Adipose tissue (tissue), 3 donors: Measurements from ENCODE around the gene GOLM1. TPM values are rescaled to one million over a fixed set of nuclear protein-coding genes. Genes with fewer than 3 reads are reported as not detected.

Experiments
- H3K27ac ChIP-seq: one replicate; pipeline ENCODE4 v1.5.1; 2013; ENCODE audit warnings: low read depth, low read length
- WGBS, 3 donors: extraction: QIAGEN DNeasy Blood & Tissue Kit; methylation state at CpG; one replicate each; pipeline ENCODE4 v1.1.7; 2013; 5-methylcytosine and 5-hydroxymethylcytosine counted together
- polyA plus RNA-seq, 3 donors: library from polyadenylated mRNA; stranded (reverse); fragments of 200-250 nt; gene quantifications; one replicate each; pipeline ENCODE4 v1.2.3, GENCODE V29; 2013
- donor health status: healthy with polysubstance abuse.
- donor health status: Bipolar disorder and iron deficiency.
- donor health status: healthy.

The GOLM1 gene
- polyA plus RNA-seq, 3 donors, result 17.0 to 21.9 (median 17.0) TPM

DNA sequence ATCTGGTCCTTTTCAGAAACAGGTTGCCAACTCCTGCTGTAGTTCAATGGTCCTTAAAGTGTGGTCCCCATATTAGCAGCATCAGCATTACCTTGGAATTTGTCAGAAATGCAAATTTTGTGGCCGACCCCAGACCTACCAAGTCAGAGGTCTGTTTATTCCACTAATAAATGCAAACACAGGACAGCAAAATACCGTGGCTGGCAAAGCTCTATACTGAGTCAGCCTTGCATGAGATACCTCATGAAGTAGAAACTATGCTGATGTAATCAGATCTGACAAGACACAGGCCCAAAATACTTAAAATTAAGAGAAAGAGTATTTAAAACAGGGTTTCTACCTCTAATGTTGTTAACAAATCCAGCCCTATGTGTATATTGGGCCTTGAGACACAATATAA is 3.0 kb downstream of the GOLM1 start:
- WGBS, 3 donors, result 74 to 84% (median 80%) methylated on average over 2 of the region's 2 CpGs
- H3K27ac ChIP-seq, result no peak overlapping the region

DNA sequence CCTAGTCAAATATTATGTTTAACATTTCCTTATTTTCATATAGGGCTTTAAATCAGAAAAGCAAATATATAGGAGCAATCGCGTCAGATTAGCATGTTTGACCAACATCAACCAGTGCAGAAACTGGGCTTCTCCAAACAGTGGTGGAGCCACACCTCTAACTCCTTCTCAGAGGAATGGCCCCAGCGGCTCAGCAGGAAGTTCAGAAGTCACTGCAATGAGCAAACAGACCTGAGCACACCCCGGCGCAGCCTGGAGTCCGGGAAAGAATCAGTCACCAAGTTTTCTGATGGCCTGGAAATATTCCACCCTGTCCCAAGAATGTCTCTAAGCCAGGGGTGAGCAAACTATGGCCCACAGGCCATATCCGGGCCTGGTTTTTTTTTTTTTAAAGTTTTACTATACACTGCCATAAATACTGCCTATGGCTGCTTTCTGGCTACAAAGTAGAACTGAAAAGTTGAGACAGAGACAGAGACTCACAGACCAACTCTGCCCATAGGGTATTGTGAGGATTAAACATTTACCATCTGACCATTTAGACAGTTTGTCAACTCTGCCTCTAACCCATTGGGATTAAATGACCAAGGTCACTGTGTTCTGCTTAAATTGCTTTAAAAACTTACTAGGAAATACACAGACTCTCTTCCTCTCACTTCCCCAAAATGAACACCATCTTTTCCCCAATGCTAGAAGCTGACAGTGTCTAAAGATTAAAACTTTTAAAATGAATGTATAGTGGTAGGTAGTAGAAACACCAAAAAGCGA is 5.4 kb downstream of the GOLM1 start:
- no peak overlapping the region for H3K27ac ChIP-seq
- WGBS, 3 donors, result 29 to 71% (median 62%) methylated on average over 8 of the region's 8 CpGs

DNA sequence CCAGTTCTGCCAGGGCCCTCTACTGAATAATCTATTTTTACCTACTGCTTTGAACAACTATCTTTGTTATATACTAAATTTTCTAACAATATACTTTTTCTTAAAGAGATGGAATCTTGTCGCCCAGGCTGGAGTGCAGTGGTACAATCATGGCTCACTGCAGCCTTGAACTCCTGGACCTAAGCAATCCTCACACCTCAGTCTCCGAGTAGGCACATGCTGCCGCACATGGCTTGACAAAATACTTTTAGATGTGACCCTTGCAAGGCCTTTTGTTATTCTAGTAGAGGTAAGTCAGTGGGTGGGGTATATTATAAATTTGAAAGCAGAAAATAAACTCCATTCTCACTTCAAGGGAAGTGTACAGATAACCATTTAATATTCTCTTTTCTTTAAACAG is 7.9 kb downstream of the GOLM1 start:
- no peak overlapping the region for H3K27ac ChIP-seq
- WGBS, 3 donors, result 96 to 99% (median 97%) methylated on average over 3 of the region's 3 CpGs

DNA sequence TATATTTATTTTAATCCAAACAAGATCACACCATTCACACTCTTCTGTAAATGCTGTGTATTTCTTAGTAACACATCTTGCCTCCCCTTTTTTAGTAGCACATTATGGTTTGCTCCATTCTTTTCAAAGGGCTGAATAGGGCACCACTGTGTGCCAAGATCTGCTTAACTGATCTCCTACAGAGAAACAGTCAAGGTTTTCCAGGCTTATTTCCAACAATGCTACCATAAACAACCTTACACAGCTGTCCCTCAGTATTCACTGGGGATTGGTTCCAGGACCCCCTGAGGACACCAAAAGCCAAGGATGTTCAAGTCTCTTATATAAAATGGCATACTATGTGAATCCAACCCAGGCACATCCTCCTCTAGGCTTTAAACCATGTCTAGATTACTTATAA is 16.5 kb downstream of the GOLM1 start:
- H3K27ac ChIP-seq, result no peak overlapping the region

DNA sequence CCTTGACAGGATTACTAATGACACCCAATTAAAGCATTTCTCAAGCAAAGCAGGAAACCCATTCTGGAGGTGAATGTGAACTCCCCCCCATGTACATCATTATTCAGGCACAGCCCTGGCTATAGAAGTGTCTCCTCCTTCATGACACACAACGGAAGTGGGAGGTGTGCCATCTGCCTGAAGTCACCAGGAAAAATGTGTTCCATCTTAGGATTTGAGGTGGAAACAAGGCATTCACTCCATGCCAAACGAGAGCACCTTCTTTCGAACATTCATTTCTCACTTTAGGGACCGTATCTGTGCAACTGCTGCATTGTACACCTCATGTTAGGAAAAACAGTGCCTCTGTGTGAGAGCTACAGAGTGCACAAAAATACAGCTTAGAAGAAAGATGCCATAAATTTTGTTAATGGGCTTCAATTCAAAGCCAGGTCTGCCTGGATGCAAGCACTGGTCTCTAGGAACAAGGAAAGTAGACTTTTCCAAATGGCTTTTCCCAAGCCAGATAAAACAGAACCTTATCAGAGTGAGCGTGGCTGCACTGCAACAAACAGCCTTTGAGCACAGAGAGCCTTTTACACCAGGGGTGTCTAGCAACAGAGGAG is 19.4 kb downstream of the GOLM1 start:
- no peak overlapping the region for H3K27ac ChIP-seq
- WGBS, 3 donors, result 52 to 77% (median 61%) methylated on average over 5 of the region's 5 CpGs

DNA sequence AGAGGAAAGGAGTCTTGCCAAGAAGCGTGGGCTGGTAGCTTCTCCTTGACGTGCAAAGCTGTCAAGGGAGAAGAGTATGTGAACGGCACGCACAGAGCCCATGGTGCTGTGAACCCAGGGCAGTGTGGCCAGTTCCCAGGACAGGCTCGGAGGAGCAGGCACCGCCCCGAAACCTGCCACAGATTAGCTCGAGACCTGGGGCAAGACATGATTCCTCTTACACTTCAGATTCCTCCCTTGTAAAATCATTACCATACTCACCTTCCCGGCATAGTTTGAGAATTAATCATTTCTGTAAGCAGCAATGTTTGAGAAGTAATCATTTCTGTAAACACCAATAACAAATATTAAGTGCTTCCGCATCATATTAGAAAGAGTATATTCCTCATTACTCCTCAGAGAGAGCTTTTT is 19.9 kb downstream of the GOLM1 start:
- WGBS, 3 donors, result 71 to 80% (median 79%) methylated on average over 10 of the region's 10 CpGs
- H3K27ac ChIP-seq, result no peak overlapping the region

DNA sequence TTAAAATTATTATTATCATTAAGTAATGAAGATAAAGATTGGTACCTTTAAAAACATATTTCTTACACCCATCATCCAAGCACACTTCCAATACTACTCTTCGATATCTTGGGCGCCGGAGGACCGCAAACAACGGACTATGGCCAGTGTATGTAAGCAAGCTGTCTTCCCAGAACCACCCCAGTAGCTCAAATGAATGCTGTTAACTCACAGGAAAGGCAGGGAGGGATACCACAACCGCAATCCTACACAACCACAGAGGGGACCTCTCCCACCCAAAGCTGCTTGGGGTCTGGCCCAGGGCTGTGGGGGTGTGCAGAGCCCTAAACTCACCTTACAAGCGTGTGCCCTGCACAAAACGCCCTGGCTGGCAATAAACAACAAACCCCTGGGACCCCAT is 20.6 kb downstream of the GOLM1 start:
- H3K27ac ChIP-seq, result no peak overlapping the region
- WGBS, 3 donors, result 93 to 97% (median 97%) methylated on average over 8 of the region's 8 CpGs

DNA sequence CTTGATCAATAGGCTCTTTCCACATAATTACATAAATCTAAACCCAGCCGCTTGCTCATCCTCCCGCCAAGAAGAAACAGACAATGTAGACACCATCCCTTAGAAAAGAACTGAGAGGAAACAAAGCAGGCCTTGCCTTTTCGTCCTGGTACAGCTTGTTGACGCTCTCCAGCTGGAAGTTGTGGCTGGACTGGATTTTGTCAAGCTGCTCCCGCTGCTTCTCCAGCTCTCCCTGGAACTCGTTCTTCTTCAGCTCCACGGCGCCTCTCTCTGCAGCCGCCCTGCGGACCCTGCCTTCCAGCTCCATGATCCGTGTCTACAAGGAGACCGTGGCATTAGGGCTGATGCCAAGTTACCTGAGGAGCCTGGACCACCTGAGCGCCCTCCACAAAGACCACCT is 22.1 kb downstream of the GOLM1 start:
- WGBS, 3 donors, result 78 to 90% (median 81%) methylated on average over 13 of the region's 13 CpGs
- H3K27ac ChIP-seq, result no peak overlapping the region

DNA sequence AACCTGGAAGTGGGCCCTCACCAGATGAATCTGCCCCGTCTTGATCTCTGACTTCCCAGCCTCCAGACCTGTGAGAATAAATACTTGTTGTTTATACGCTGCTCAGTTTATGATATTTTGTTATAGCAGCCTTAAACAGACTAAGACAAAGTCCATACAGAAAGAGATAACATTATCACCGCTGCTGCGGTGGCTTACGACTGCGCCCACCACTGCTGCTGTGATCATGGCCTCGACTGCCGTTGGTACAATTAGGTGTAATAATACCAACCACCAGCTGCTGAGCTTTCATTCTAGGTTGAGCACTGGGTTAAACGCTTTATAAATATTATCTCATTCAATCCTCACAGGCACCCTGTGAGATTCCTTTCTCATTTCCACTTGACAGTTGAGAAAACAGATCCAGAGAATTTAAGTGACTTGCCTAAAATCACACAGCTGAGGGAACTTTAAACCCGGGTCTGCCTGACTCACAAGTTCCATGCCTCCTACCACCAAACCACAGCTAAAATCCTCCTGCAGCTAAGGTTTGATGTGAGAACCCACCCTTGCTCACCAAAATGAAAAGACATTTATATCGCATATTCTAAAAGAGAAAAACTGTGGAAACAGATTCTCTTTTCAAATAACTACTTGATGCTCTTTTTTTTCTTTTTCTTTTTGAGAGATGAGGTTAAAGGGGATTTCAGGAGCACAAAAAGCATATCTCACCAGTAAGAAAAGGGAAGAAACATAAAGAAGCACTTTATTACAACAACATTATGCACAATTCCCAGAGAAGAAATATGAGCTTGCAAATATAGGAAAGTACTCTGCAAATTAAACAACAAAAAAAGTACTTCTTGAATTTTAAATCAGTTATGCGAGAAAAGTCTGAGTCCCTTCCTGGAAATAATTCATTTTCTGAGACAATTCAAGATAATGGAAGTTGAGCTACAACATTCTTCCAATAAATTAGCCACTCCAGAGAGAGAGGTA is 23.9 kb downstream of the GOLM1 start:
- 93 to 95% (median 93%) methylated on average over 12 of the region's 12 CpGs for WGBS, 3 donors
- no peak overlapping the region for H3K27ac ChIP-seq

DNA sequence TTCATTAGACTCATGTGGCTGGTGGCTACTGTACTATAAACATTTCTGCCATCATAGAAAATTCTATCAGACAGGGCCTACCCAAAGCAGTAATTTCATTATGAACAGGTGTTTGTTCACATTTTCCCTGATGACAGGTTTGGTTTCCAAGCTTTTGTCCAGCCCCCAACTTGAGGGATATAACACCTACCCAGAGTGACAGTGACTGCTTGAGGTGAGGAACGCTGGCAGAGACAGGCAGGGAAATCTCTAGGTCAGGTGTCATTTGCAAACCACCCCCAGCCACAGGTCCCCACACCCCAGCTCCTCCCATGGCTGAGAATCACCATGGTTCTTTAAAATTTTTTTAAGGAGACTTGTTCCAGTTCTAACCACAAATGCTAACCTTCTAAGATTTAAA is 25.5 kb downstream of the GOLM1 start:
- H3K27ac ChIP-seq, result no peak overlapping the region
- 77 to 85% (median 82%) methylated on average over 1 of the region's 1 CpG for WGBS, 3 donors

DNA sequence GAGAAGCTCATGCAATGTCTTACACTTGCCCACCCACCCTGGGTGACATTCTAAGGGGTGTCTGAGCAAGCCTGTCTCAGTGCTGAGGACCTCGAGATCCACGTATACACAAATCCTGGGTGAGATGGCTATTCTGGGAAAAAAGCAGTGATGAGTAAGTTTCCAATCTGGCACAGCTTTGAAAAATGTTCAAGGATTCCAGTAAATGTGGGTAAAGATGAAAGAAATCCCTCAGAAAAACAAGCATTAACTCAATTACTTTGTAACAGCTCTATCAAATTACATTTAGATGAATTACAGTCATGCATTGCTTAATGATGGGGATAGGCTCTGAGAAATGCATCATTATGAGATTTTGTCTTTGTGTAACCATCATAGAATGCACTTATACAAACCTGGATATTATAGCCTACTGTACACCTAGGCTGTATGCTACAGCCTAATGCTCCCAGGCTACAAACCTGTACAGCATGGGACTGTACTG is 26.9 kb downstream of the GOLM1 start:
- no peak overlapping the region for H3K27ac ChIP-seq
- WGBS, 3 donors, result 83 to 92% (median 84%) methylated on average over 2 of the region's 2 CpGs

DNA sequence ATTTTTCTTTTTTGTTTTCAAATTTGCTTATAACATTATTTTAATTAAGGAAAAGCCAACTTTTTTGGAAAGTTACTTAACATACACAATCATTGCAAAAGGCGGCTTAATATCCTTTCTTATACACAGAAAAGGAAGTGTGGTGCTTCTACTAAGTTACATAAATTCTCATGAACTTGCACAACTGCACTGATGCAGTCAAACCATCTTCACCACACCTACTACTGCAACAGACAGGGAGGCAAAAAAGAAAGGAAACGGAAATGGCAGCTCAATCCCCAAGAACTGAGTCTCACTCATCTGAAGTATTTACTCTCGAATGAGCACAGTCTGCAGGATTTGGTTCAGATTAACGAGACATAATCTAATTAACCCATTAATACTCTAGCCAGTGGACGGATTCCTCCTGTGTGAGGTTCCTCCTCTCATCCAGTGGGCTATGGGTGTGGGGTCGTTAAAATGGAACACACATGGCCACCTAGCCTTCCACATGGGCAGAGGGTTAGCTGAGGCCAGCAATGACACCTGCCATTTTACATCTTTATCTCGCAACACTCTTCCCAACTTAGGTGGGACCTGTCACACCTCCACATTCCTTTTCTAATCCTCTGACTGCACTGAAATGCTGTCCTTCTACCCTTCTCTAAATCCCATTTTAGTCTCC is 30.0 kb downstream of the GOLM1 start:
- 55 to 81% (median 67%) methylated on average over 7 of the region's 7 CpGs for WGBS, 3 donors
- no peak overlapping the region for H3K27ac ChIP-seq

DNA sequence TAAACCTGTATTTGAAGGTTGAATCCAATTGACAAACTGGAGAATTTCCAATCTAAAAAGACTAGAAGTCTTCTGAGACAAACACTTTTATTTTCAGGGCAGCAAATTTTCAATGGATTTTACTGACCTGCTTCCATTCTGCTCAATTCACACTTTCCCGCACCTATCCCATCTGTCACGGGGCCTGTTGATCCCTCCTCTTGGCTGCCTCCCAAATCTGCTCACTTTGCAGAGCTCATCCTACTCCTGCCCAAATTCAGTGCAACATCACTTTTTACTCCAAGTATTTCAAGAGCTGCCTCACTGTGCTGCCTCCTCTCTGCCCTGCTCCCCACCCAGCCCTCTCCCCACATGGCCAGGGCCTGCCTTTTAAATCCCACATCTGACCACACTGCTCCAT is 35.1 kb downstream of the GOLM1 start:
- H3K27ac ChIP-seq, result no peak overlapping the region
- WGBS, 3 donors, result 71 to 95% (median 84%) methylated on average over 2 of the region's 2 CpGs

DNA sequence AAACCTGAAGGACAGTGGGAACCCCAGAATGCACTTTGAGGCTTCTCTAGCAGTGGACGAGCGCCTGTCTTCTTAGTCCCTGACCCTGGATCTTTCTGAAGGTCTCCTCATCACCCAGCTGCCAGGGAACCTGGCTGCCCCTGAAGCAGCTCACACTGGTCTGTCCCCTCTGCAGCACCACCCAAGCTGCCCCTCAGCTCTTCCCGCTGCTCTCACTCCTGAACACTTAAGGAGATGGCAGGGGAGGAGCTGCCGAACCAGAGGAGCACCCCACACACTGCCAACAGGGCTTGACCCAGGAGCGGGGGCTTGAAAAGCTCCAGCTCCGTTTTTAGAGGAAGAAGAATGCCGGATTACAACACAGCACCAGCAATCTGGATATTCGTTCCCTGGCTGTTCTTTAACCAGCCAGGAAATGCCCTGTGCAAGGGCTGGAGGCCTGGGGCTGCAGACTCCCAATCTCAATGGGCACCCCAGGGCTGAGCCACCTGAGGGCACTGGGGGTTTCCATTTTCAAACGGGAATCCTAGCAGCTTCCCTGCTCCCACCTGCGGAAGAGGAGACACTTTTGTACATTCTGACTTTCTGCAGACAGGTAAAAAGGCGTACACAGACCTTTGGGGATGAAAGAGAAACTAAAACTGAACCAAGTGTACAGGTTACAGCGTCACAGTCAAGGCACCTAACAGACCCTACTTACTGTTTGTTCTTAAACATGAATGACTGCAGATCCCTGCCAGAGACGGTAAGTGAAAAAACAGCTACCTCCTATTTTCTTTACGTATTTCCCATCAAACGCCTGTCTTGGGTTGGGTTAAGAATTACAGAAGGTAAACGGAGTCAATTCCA is 36.3 kb downstream of the GOLM1 start:
- WGBS, 3 donors, result 74 to 77% (median 76%) methylated on average over 16 of the region's 16 CpGs

DNA sequence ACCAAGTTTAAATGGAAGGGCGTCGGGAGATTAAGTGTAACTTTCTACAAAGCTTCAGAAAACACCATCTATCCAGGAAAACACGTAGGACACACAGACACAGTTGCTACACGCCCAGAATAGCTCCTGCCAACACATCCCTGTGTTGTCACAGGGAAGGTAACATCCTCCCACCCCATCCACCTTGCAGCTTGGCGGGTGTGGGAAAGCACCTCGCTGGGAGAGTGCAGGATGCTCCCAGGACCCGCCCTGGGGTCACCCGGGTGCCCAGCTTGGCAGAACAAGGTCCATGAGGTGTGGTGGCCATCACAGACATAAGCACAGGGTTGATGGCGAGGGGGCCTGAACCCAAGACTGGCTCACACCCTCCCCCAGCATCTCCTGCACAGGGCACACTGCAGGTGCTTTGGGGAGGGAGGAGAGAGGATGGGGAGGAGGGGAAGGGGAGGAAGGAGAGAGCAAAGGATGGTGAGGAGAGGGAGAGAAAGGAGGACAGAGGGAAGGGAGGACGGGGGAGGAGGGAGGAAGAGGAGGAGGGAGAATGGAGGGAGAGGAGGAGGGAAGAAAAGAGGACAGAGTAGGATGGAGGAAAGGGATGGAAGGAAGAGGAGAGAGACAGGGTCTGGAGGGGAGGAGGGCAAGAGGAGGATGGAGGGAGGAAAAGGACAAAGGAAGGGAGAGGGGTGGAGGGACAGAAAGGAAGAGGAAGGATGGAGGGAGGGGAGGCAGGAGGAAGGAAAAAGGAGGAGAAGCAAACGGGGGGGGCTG is 37.2 kb downstream of the GOLM1 start:
- 78 to 88% (median 86%) methylated on average over 11 of the region's 11 CpGs for WGBS, 3 donors
- H3K27ac ChIP-seq, result no peak overlapping the region

More for the DNA sequence above, 36.3 kb downstream of the GOLM1 start:
- H3K27ac ChIP-seq, result no peak overlapping the region

DNA sequence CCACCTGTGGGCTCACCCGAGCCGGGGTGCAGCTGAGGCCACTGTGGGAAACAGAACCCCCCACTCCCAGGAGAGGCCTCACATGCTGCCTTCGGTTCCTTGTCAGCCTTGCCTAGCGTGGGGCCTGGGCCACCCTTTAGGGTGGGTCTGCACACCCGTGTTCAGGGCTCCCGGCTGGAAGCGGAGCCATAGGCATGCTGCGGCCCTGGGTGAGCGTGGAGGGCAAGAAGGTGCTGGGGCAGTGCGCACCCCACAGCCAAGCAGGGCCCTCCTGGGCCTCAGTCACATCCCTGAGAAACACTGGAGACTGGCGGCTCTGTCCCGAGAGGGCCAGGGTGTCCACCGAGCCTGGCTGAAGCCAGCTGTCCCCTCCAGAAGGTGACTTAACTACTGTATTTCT is 41.9 kb downstream of the GOLM1 start:
- no peak overlapping the region for H3K27ac ChIP-seq
- WGBS, 3 donors, result 91 to 96% (median 93%) methylated on average over 13 of the region's 13 CpGs

DNA sequence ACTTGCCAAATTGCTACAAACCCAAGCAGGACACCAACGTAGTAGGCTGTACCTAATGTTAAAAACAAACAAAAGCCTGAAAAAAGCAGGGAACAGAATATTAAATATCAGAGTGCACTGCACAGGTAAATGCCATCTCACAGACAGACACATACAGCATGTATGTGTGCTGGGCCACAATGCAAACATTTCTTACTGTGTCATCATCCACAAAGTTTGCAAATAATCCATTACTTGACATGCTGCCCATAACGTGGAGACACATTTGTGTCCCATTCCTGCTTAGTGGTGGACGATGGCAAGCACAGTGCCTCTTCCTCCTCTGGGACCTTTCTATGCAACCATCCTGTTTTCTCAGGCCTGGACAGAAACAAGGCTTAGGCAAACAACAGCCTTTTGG is 44.7 kb downstream of the GOLM1 start:
- no peak overlapping the region for H3K27ac ChIP-seq
- WGBS, 3 donors, result 59 to 80% (median 73%) methylated on average over 3 of the region's 3 CpGs
